Mesendoderm (in vitro differentiated cells): ENCODE measurements around the gene PLAAT2.
"Not testable (repeated sequence)": the region's sequence is repeated elsewhere in the genome, so short reads cannot be mapped to it uniquely, and the experiment has no call there.

ENCODE experiments used
- DNase-seq: peaks from one replicate; pipeline ENCODE4 v3.0.0; 2013
- H2AK5ac ChIP-seq: 2 replicates; pipeline ENCODE4 v1.6.1; 2013; ENCODE audit warnings: low read length, inconsistent platforms
- H2BK120ac ChIP-seq: 2 replicates; pipeline ENCODE4 v1.6.1; 2013; ENCODE audit warnings: low read depth, mild to moderate bottlenecking, low read length, moderate library complexity, mixed read lengths
- H2BK15ac ChIP-seq: replicated peaks from 2 replicates; pipeline ENCODE4 v1.6.1; 2013; ENCODE audit warnings: low read depth, mild to moderate bottlenecking, moderate library complexity
- H2BK5ac ChIP-seq: 2 replicates; pipeline ENCODE4 v1.6.1; 2013; ENCODE audit warnings: low read length, inconsistent platforms
- H3K18ac ChIP-seq: 2 replicates; pipeline ENCODE4 v1.6.1; 2013; ENCODE audit warnings: mild to moderate bottlenecking, low read length, mixed read lengths
- H3K23ac ChIP-seq: one replicate; pipeline ENCODE4 v1.6.1; 2013; ENCODE audit warnings: low read length
- H3K27ac ChIP-seq: 2 replicates; pipeline ENCODE4 v1.5.1; 2013; ENCODE audit warnings: low read depth, mild to moderate bottlenecking, inconsistent platforms, low read length, moderate library complexity
- H3K27me3 ChIP-seq: 2 replicates; pipeline ENCODE4 v1.6.1; 2013; ENCODE audit warnings: low read length, control low read depth, mild to moderate bottlenecking, inconsistent platforms; ENCODE audit not compliant: insufficient read depth, poor library complexity
- H3K36me3 ChIP-seq: 2 replicates; pipeline ENCODE4 v1.6.1; 2013; ENCODE audit warnings: low read length, inconsistent platforms; ENCODE audit not compliant: control insufficient read depth, insufficient read depth
- H3K4ac ChIP-seq: one replicate; pipeline ENCODE4 v1.6.1; 2013; ENCODE audit warnings: low read depth, mild to moderate bottlenecking, low read length, moderate library complexity
- H3K4me1 ChIP-seq: 2 replicates; pipeline ENCODE4 v1.6.1; 2013; ENCODE audit warnings: low read depth, low read length, inconsistent platforms; ENCODE audit not compliant: control insufficient read depth
- H3K4me2 ChIP-seq: 2 replicates; pipeline ENCODE4 v1.6.1; 2013; ENCODE audit warnings: low read length
- H3K4me3 ChIP-seq: 2 replicates; pipeline ENCODE4 v1.5.1; 2013; ENCODE audit warnings: mild to moderate bottlenecking, low read length
- H3K56ac ChIP-seq: one replicate; pipeline ENCODE4 v1.6.1; 2013; ENCODE audit warnings: low read length
- H3K79me1 ChIP-seq: 2 replicates; pipeline ENCODE4 v1.6.1; 2013; ENCODE audit warnings: low read length, inconsistent platforms
- H3K79me2 ChIP-seq: 2 replicates; pipeline ENCODE4 v1.6.1; 2013; ENCODE audit warnings: mild to moderate bottlenecking, low read length; ENCODE audit not compliant: control insufficient read depth, insufficient read depth
- H3K9ac ChIP-seq: 2 replicates; pipeline ENCODE4 v1.6.1; 2013; ENCODE audit warnings: low read length, inconsistent platforms
- H4K5ac ChIP-seq: one replicate; pipeline ENCODE4 v1.6.1; 2013; ENCODE audit warnings: low read length
- H4K8ac ChIP-seq: one replicate; pipeline ENCODE4 v1.6.1; 2013; ENCODE audit warnings: low read depth, mild to moderate bottlenecking, control low read depth, low read length, moderate library complexity
- WGBS: extraction: QIAGEN DNeasy Blood & Tissue Kit; methylation state at CpG from one replicate; pipeline ENCODE4 v1.1.7; 2013; ENCODE audit warnings: low lambda C conversion rate, missing lambda C conversion rate; ENCODE audit not compliant: insufficient coverage; ENCODE audit errors: extremely low coverage; 5-methylcytosine and 5-hydroxymethylcytosine counted together

PLAAT2 gene

DNA sequence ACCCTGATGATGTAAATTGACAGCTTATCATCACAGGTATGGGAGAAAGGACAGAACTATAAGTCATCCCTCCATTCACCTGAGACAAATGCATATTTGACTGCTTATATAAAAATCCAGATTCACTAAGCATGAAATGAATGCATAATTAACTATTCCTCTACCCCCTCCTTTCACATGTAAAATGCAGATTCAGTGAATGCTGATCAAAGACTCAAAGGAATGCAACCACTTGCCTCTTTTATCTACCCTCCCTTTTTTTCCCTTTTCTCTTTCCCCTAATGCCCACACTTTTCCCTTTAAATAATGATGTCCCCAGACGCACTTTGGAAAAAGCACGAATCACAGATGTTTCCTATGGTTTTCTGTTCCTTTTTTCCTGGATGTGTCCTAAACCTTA lies 31.1 kb downstream of the PLAAT2 start:
- no peak overlapping the region for H3K23ac ChIP-seq
- no peaks in the 10 kb centered on the region for H3K79me2 ChIP-seq
- peak overlapping the region; percentile 48 for H3K27ac ChIP-seq
- no peaks in the 10 kb centered on the region for H3K79me1 ChIP-seq
- H3K4me1 ChIP-seq = peaks cover 10% of the 10 kb centered on the region
- no peak overlapping the region for H4K5ac ChIP-seq
- no peak overlapping the region for H2BK120ac ChIP-seq
- H2BK5ac ChIP-seq = peak overlapping the region; percentile 19
- no peak overlapping the region for H3K4me2 ChIP-seq
- no peak overlapping the region for H3K18ac ChIP-seq
- DNase-seq = peak; percentile 49
- no peak overlapping the region for H3K56ac ChIP-seq
- H2BK15ac ChIP-seq = no peak overlapping the region
- H3K36me3 ChIP-seq = no peaks in the 10 kb centered on the region
- no peak overlapping the region for H3K4me3 ChIP-seq
- WGBS = no CpG with 5 or more reads among the region's 2 CpGs
- H3K27me3 ChIP-seq = no peaks in the 10 kb centered on the region
- no peak overlapping the region for H3K9ac ChIP-seq
- no peak overlapping the region for H2AK5ac ChIP-seq
- H3K4ac ChIP-seq = no peak overlapping the region
- no peak overlapping the region for H4K8ac ChIP-seq

DNA sequence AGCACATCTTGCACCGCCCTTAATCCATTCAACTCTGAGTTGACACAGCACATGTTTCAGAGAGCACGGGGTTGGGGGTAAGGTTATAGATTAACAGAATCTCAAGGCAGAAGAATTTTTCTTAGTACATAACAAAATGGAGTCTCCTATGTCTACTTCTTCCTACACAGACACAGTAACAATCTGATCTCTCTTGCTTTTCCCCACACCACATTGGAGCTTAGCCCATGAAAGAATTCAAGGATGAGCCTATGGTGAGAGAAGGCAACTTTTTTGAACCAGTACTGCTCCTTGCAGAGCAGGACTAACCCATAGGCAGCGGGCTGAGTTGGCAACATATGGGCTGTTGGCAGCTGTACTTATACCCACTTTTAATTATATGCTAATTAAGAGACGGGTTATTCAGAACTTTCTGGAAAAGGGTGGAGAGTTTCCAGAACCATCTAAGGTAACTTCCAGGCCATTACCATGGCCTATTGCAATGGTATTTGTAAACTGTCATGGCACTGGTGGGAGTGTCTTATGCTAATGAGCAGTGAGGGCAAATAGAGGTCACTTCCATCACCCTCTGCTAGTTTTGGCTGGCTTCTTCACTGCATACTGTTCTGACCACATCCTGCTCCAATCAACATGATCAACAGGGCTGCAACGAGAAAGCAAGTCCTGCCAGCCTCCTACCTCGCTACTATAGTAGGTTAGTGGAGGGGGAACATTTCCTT lies 31.9 kb downstream of the PLAAT2 start:
- peak overlapping the region; percentile 48 for H3K27ac ChIP-seq
- H2BK5ac ChIP-seq = peak overlapping the region; percentile 60
- H3K23ac ChIP-seq, H3K79me1 ChIP-seq, H4K5ac ChIP-seq, H3K79me2 ChIP-seq, H3K9ac ChIP-seq, H3K36me3 ChIP-seq, H2AK5ac ChIP-seq, H3K27me3 ChIP-seq, H3K4me3 ChIP-seq, H2BK15ac ChIP-seq, H3K4me2 ChIP-seq, H4K8ac ChIP-seq: not testable (repeated sequence)
- DNase-seq = peak; percentile 96
- peak overlapping the region; percentile 69 for H3K56ac ChIP-seq
- peaks cover 10% of the 10 kb centered on the region for H3K4me1 ChIP-seq
- H2BK120ac ChIP-seq = peak overlapping the region; percentile 8
- peak overlapping the region; percentile 48 for H3K4ac ChIP-seq
- H3K18ac ChIP-seq = peak overlapping the region; percentile 21
- WGBS = no CpG with 5 or more reads among the region's 6 CpGs

- no CpG with 5 or more reads among the region's 2 CpGs for WGBS
- Histone ChIP-seq H3K79me2 (no peaks in the 10 kb centered on the region), H2BK5ac (peak overlapping the region; percentile 91), H3K4me3 (no peak overlapping the region), H4K5ac (no peak overlapping the region), H3K18ac (peak overlapping the region; percentile 94), H3K4me2 (no peak overlapping the region), H2BK120ac (peak overlapping the region; percentile 97), H3K9ac (no peak overlapping the region), H4K8ac (no peak overlapping the region), H3K56ac (peak overlapping the region; percentile 75), H3K36me3 (no peaks in the 10 kb centered on the region), H2AK5ac (peak overlapping the region; percentile 27), H3K4ac (peak overlapping the region; percentile 99), H3K4me1 (peaks cover 10% of the 10 kb centered on the region), H3K27ac (peak overlapping the region; percentile 90), H3K23ac (no peak overlapping the region), H3K27me3 (no peaks in the 10 kb centered on the region), H3K79me1 (no peaks in the 10 kb centered on the region), H2BK15ac (no peak overlapping the region)
- DNase-seq = peak; percentile 32
These were observed 33.2 kb downstream of the PLAAT2 start for GRCh38 chr11:63530021-63530420.

DNA sequence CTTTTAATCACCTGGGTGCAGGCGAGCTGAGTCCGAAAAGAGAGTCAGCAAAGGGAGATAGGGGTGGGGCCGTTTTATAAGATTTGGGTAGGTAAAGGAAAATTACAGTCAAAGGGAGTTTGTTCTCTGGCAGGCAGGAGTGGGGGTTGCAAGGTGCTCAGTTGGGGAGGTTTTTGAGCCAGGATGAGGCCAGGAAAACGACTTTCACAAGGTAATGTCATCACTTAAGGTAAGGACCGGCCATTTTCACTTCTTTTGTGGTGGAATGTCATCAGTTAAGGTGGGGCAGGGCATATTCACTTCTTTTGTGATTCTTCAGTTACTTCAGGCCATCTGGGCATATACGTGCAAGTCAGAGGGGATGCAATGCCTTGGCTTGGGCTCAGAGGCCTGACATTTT lies 33.8 kb downstream of the PLAAT2 start:
- no CpG with 5 or more reads among the region's 6 CpGs for WGBS
- not testable (repeated sequence) for H3K79me1 ChIP-seq, H3K4me3 ChIP-seq, H3K23ac ChIP-seq, H2BK5ac ChIP-seq, H3K27me3 ChIP-seq, H2AK5ac ChIP-seq, H3K36me3 ChIP-seq, H4K5ac ChIP-seq, H4K8ac ChIP-seq, H2BK15ac ChIP-seq, H3K9ac ChIP-seq, H3K4ac ChIP-seq, H3K4me2 ChIP-seq, H3K79me2 ChIP-seq, H2BK120ac ChIP-seq, H3K18ac ChIP-seq
- Histone ChIP-seq H3K56ac (peak overlapping the region; percentile 60), H3K4me1 (peaks cover 10% of the 10 kb centered on the region), H3K27ac (peak overlapping the region; percentile 89)
- peak; percentile 51 for DNase-seq

- not testable (repeated sequence) for H4K8ac ChIP-seq, H3K79me1 ChIP-seq, DNase-seq, H3K79me2 ChIP-seq, H3K23ac ChIP-seq, H3K27me3 ChIP-seq, H3K4me3 ChIP-seq, H4K5ac ChIP-seq, H3K36me3 ChIP-seq, H3K4me2 ChIP-seq, H2BK15ac ChIP-seq
- H3K4me1 ChIP-seq = peaks cover 10% of the 10 kb centered on the region
- H3K4ac ChIP-seq = peak overlapping the region; percentile 96
- H3K56ac ChIP-seq = peak overlapping the region; percentile 88
- WGBS = no CpG with 5 or more reads among the region's 3 CpGs
- H3K27ac ChIP-seq = peak overlapping the region; percentile 89
- H3K18ac ChIP-seq = peak overlapping the region; percentile 68
- peak overlapping the region; percentile 96 for H2AK5ac ChIP-seq
- peak overlapping the region; percentile 46 for H3K9ac ChIP-seq
- peak overlapping the region; percentile 89 for H2BK120ac ChIP-seq
- peak overlapping the region; percentile 99 for H2BK5ac ChIP-seq
These were observed 34.4 kb downstream of the PLAAT2 start for GRCh38 chr11:63528729-63529278.
